Calu3 (cell line): ENCODE results near the gene DLG2. TPM values are rescaled to one million over a fixed set of nuclear protein-coding genes. Genes with fewer than 3 reads are reported as not detected.

Source experiments
- BruUV-seq: library from RNA; stranded (reverse); fragments of 400-500 nt; replicated peaks from 2 replicates; lab custom pipeline; 2021; lab: Mats Ljungman, UMichigan
- CTCF ChIA-PET: fragments of 300-600 bp; sonication (Branson Sonifier 250); formaldehyde crosslinking; loops from one replicate; lab custom pipeline; 2022; ENCODE audit warnings: antibody characterized with exemption; lab: Charles Lee
- DNase-seq: peaks from one replicate; pipeline ENCODE4 v3.0.0; 2022
- H3K27ac Mint-ChIP-seq: one replicate; pipeline ENCODE4 v1.8.0; 2022; ENCODE audit warnings: mixed read lengths; ENCODE audit not compliant: unreplicated experiment
- H3K27me3 Mint-ChIP-seq: one replicate; pipeline ENCODE4 v1.8.0; 2022; ENCODE audit warnings: mixed read lengths; ENCODE audit not compliant: unreplicated experiment
- H3K36me3 Mint-ChIP-seq: one replicate; pipeline ENCODE4 v1.8.0; 2022; ENCODE audit warnings: mild to moderate bottlenecking, moderate library complexity, mixed read lengths; ENCODE audit not compliant: insufficient read depth, unreplicated experiment
- H3K4me1 Mint-ChIP-seq: one replicate; pipeline ENCODE4 v1.8.0; 2022; ENCODE audit warnings: mild to moderate bottlenecking, low read depth, mixed read lengths; ENCODE audit not compliant: unreplicated experiment
- H3K4me3 Mint-ChIP-seq: one replicate; pipeline ENCODE4 v1.8.0; 2022; ENCODE audit warnings: mild to moderate bottlenecking, low read depth, moderate library complexity, mixed read lengths; ENCODE audit not compliant: unreplicated experiment
- H3K9me3 Mint-ChIP-seq: one replicate; pipeline ENCODE4 v1.8.0; 2022; ENCODE audit warnings: low read depth, mixed read lengths; ENCODE audit not compliant: unreplicated experiment
- CTCF ChIP-seq: fragments of 200-600 bp; IDR thresholded peaks from one replicate; pipeline ENCODE4 v1.8.0; 2022; ENCODE audit warnings: antibody characterized with exemption; ENCODE audit not compliant: unreplicated experiment
- intact Hi-C: fragments of 100-400 bp; cut with micrococcal nuclease; formaldehyde crosslinking; loops from one replicate; pipeline ENCODE4 v1.10.0; 2022; ENCODE audit not compliant: unreplicated experiment
- total RNA-seq: library from RNA; stranded (reverse); gene quantifications from 2 replicates; pipeline ENCODE4 v1.2.3, GENCODE V29; 2022

Gene DLG2
- total RNA-seq, 1 experiment from 2014 or later = 0.71 TPM

GRCh38 chr11:84345597-84345996 is 1281.5 kb downstream of the DLG2 start:
- H3K4me1 Mint-ChIP-seq = no peaks in the 10 kb centered on the region
- no peak overlapping the region for H3K27ac Mint-ChIP-seq
- BruUV-seq = no TSS peak
- no peaks in the 10 kb centered on the region for H3K9me3 Mint-ChIP-seq
- DNase-seq = no peak
- no peaks in the 10 kb centered on the region for H3K27me3 Mint-ChIP-seq
- no peak for TF ChIP-seq CTCF
- no peaks in the 10 kb centered on the region for H3K36me3 Mint-ChIP-seq
- intact Hi-C loops = no loop called here
- no peak overlapping the region for H3K4me3 Mint-ChIP-seq
- CTCF ChIA-PET = no interaction called here

- CTCF ChIA-PET = no interaction called here
- no peaks in the 10 kb centered on the region for H3K9me3 Mint-ChIP-seq
- BruUV-seq = no TSS peak
- no peak for TF ChIP-seq CTCF
- no peak overlapping the region for H3K4me3 Mint-ChIP-seq
- H3K4me1 Mint-ChIP-seq = no peaks in the 10 kb centered on the region
- H3K27me3 Mint-ChIP-seq = no peaks in the 10 kb centered on the region
- intact Hi-C loops = no loop called here
- H3K27ac Mint-ChIP-seq = no peak overlapping the region
- H3K36me3 Mint-ChIP-seq = no peaks in the 10 kb centered on the region
- no peak for DNase-seq
Measured at GRCh38 chr11:84345027-84345426, 1282.1 kb downstream of the DLG2 start.

- no peak overlapping the region for H3K4me3 Mint-ChIP-seq
- H3K36me3 Mint-ChIP-seq = no peaks in the 10 kb centered on the region
- TF ChIP-seq CTCF = no peak
- H3K27ac Mint-ChIP-seq = no peak overlapping the region
- no TSS peak for BruUV-seq
- intact Hi-C loops = no loop called here
- CTCF ChIA-PET = no interaction called here
- DNase-seq = no peak
- no peaks in the 10 kb centered on the region for H3K4me1 Mint-ChIP-seq
- no peaks in the 10 kb centered on the region for H3K9me3 Mint-ChIP-seq
- H3K27me3 Mint-ChIP-seq = no peaks in the 10 kb centered on the region
Measured at GRCh38 chr11:84339796-84340195, 1287.3 kb downstream of the DLG2 start.

- Mint-ChIP-seq H3K4me1 (no peaks in the 10 kb centered on the region), H3K4me3 (no peak overlapping the region), H3K27ac (no peak overlapping the region), H3K27me3 (no peaks in the 10 kb centered on the region), H3K36me3 (no peaks in the 10 kb centered on the region), H3K9me3 (no peaks in the 10 kb centered on the region)
- no peak for TF ChIP-seq CTCF
- no TSS peak for BruUV-seq
- CTCF ChIA-PET = no interaction called here
- DNase-seq = no peak
- intact Hi-C loops = no loop called here
Measured at GRCh38 chr11:84333221-84333620, 1293.9 kb downstream of the DLG2 start.
